Measurements from ENCODE around the gene LRRC72.

DNA sequence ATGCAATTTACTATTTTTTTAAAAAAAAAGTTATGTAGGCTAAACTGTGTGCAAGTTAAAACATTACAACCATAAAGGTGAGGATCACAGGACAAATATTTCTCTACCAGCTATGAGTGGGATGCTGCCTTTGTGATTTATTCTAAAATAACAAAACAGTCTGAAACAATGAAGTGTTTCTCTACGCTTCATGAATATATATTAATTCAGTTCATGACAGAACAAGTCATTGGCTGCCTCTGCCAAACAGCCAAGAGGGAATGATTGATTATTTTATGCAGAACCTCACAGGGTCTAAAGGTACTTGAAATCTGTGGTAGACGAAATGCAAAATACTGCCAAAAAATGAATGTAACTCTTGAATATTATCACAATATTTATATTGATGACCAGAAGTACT lies 32.1 kb upstream of the LRRC72 start:
- TF ChIP-seq CTCF (IDR thresholded peaks at IDR 0.05) (no peak), POLR2A (IDR thresholded peaks at IDR 0.05) (no peak)
